GM18507 (cell line): ENCODE data around the gene AKAP5.

ENCODE experiments used
- DNase-seq: peaks from one replicate; pipeline ENCODE4 v3.0.0; 2011; ENCODE audit warnings: low read depth; ENCODE audit not compliant: insufficient read length; ENCODE audit errors: extremely low spot score
- FAIRE-seq: peaks from 2 replicates; lab custom pipeline; 2011; peaks lifted over from hg19 to GRCh38; lab: Jason Lieb, UNC

AKAP5 gene, protein sequence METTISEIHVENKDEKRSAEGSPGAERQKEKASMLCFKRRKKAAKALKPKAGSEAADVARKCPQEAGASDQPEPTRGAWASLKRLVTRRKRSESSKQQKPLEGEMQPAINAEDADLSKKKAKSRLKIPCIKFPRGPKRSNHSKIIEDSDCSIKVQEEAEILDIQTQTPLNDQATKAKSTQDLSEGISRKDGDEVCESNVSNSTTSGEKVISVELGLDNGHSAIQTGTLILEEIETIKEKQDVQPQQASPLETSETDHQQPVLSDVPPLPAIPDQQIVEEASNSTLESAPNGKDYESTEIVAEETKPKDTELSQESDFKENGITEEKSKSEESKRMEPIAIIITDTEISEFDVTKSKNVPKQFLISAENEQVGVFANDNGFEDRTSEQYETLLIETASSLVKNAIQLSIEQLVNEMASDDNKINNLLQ

DNA sequence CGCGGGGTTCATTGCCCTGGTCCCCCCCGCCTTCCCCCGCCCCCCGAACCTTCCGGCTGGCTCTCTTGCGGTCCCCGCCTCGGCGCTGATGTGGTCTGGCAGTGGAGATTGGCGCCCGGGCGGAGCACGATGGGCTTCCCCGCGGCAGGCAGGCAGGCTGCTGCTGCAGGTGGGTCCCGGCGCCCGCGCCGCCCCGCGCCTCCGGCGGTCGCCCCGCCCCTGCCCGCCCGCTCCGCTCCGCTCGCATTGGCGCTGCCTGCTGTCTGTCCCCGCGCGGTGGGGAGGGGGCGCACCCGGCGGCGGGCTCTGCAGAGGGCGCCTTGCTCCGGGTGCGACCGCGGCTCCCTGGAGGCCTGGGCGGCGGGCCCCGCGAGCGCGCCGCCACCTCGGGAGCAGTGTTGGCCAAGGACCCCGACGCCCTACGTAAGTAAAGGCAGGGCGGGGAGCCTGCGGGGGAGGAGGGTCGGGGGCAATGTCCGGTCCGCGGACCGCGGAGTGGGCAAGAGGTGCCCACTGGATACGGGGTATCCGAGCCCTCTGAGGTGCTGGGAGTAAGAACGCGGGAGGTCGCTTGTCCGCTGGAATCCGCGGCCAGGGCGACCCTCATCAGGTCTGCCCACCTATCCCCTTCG is at the start of gene AKAP5:
Gene AKAP5, plus strand, starts transcription at position 309 of the 632 bp plus-strand sequence. CDS start 2,896 bp downstream, outside the sequence.
- DNase-seq (peak; percentile 55), FAIRE-seq (peak; percentile 68)

DNA sequence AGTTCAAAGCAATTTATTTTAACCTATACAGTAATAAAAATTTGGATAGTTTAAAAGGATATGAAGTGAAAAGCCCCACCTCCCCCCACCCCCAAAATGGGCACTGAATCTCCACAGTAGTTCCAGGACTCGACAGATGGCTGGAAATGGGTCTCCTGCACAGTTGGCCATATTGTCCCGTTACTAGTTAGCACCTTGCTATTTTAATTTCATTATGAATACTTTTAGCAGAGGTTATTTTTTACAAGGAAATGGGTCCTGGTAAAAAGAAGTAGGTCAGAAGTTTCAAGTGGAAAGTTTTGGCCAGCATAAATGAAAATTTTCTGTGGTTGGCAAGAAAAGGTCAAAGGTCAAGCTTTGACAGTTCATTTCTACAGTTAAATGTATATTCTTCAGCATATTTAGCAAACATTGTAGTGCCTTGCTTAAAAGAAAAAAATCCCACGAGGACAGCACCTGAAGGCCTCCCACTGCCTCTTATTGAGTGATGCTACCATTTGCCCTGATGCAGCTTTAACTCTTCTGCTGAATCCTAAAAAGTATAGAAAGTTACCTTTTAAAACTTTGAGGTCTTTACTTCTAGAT is 48.9 kb upstream of the AKAP5 start:
- no peak for DNase-seq
- no peak for FAIRE-seq

DNA sequence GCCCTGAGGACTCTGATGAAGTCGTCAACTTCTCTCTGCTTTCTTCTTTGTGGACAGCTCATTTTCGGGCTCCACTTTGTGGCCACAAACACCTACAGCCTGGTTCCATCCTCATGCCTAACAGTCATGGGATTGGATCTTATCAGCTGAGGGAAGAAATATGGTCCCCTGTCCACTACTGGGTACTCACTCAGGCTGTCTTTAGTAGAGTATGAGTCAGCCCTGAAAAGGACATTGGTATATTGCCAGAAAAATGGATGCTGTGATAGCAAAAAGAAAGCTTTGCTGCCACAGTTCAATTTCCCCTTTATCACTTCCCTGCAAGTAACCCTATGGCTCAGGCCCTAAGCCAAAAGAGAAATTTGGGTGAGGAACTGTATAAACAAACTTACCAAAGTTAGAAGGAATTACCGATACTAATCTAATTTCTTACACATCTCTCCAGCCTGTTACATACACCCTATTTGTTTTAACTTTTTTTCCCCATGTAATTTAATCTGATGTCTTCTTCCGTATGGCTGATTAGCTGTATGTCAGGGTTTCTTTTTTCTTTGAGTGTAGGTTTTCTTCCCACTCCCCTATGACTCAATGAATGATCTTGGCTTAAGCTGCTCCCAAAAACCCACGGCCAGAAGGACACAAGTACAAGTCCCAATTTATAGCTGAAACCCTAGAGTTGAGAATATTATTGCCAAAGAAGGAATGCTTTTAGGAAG is 48.1 kb upstream of the AKAP5 start:
- FAIRE-seq (no peak), DNase-seq (no peak)

DNA sequence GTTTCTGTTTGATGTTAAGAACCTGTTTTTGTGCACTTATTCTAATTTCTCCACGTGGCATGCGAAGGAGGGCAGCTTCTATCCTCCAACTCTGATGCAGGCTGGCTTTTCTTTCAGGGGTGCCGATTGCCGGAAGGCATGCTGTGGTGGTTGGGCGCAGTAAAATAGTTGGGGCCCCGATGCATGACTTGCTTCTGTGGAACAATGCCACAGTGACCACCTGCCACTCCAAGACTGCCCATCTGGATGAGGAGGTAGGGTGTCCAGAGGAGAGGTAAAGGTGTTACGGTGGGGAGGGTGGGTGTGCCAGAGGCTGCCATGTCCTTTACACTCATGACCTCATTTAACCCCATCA is 47.6 kb upstream of the AKAP5 start:
- FAIRE-seq (no peak), DNase-seq (no peak)

DNA sequence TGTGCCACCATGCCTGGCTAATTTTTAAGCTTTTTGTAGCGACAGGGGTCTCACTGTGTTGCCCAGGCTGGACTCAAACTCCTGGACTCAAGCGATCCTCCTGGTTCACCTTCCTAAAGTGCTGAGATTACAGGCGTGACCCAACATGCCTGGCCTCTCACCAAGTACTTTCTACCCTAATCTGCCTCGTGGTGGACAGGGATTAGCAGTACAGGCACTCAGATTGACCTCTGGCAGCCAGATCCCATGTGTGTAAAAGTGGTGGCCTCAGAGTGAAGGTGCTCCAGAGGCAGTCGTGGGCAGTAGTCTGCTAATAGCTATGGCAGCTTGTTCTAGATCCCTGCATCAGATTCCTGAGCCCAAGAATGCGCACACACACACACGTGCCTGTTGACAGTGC is 46.3 kb upstream of the AKAP5 start:
- no peak for DNase-seq
- no peak for FAIRE-seq

DNA sequence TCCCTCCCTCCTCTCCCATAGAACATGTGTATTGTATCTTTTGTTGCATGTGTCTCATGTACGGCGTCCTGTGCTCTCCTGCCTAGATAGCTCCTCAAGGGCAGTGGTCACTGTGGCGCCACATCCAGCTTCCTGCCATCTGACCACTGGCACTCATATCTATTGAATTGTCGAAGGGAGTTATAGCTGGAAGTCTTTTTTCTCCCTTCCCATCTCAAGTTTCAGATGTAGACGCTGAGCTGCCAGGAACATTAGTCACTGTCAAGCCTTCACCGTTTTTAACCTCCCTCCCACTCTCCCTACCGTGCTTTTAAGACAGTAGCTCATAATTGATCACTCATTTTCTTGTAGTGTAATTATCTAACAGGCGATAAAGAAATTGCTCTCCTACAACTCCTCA is 44.1 kb upstream of the AKAP5 start:
- no peak for DNase-seq

DNA sequence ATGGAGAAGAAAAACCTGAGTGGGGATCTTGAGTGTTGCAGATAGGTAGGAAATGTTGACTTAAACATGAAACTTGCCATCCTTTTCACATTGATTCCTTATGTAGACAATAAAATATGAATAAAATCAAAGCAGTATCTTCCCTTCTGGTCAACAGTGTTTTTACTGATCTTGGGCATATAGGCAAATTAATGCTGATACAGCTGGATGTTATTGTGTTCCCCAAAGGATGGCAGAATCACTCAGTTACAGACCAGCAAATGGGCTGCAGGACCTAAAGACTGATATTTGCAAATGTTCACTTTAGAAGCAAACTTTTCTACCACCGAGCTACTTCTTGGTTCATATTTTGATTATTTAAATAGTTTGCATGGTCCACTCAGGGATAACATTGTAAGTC is 43.3 kb upstream of the AKAP5 start:
- FAIRE-seq, result no peak
- no peak for DNase-seq

More for the DNA sequence above, 44.1 kb upstream of the AKAP5 start:
- FAIRE-seq, result no peak

DNA sequence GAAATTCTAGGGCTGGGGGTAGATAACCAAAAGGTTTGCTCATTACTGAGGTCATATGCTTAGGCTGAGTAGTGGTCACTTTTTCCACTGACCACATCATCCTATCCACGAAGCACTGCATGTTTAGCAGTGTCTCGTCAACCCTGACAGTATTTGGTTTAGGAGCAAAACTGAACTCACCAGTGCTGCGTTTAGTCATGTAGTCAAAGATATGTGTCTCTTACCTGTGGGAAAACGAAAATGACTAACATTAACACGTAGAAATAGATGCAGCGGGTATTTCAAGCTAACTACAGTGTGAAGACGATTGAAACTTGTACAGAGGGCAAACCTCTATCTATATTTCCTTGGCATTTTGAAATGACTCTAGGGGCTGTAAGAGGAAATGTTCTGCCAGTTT is 42.5 kb upstream of the AKAP5 start:
- FAIRE-seq (peak; percentile 70), DNase-seq (no peak)

DNA sequence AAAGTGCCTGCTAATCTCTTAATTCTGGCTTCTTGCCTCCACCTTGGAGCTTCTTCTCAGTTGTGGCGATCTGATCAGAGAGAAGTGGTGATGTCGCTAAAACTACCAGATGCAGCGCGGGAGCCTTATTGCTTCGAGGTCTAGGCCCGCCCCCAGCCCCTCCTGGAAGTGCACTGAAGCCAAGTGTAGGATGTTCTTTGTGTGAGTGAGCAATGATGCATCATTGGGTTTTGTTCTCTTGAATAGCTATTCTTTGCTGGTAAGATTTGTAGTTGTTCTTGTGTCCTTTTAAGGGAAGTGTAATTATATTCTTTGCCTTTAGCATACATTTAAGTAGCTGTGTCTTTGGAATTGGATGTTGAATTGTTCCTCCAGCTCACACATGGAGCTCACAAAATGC is 41.3 kb upstream of the AKAP5 start:
- DNase-seq (no peak), FAIRE-seq (no peak)

DNA sequence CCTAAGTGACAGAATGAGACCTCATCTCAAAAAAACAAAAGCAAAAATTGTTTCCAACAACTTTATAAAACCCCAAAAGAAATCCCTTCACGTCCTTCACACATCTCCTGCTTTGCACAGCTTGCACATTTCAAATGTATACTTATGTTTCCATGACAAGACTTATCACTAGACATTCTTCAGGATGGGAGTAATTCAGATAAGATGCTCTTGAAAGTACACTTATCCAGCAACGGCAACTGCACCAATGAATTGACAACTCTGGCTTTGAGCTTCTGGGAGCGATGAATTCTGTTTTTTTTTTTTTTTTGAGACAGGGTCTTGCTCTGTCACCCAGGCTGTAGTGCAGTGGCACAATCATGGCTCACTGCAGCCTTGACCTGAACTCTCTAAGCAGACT is 30.8 kb upstream of the AKAP5 start:
- FAIRE-seq (no peak), DNase-seq (no peak)

DNA sequence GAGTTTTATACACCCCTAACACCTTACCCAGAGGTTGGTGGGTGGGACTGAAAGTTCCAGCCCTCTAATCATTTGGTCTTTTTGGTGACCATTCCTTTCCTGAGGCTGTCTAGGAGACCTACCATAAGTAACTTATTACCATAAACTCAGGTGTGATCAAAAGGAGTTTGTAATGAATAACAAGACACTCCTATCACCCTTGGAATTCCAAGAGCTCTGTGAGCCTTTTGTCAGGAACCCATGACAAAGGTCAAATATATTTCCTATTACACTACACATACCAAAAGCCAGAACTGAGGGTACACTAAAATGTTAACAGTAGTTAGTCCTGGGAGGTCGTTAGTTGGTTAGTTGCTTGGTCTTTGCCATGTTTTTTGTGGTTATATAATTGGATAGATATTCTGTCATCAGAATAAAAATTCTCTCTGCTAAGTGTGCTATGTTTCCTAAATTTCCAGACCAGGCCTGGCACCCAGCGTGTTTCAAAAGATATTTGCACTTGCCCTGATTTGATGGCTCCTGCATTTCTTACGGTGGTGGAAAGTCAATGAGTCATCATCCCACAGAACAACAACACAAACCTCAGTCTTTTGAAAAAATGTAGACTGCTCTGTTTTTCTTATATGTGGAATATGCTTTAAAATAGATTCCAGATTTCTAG is 27.0 kb upstream of the AKAP5 start:
- no peak for FAIRE-seq
- DNase-seq, result no peak

DNA sequence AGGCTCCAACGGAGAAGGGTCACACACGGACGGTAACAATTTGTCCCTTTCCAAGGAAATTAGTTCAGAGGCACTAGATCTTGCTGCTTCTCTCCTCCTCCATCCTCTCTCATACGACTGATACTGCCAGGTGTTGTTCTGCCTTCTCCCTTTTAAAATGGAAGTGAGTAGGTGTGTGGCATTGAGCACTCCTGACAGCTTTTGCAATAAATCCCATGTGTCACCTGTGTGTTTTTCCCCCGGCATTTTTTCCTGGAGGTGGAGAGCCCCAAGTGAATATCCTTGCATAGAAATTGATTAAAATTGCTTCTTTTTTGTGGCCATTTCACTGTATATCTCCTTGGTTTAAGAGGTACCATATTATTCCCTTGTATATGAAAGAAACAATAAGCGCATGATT is 26.2 kb upstream of the AKAP5 start:
- DNase-seq, result no peak
- no peak for FAIRE-seq

DNA sequence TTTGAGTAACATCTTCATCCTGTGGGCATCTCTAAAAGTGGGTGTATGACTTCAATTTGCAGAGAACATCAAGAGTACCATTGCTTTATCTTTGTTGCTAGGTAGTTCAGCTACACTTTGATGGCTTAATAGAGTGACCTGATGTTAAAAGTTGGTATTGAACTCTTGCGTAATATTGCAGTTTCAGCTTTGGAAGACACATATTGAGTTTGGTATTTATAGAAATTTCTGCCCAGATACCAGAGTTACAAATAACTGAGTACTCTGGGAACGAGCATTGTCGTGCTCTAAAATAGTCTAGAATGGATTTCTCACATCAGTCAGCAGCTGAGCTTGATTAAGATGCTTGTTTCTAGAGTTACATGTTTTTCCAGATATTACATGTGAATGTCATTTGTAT is 24.8 kb upstream of the AKAP5 start:
- DNase-seq (no peak), FAIRE-seq (no peak)

DNA sequence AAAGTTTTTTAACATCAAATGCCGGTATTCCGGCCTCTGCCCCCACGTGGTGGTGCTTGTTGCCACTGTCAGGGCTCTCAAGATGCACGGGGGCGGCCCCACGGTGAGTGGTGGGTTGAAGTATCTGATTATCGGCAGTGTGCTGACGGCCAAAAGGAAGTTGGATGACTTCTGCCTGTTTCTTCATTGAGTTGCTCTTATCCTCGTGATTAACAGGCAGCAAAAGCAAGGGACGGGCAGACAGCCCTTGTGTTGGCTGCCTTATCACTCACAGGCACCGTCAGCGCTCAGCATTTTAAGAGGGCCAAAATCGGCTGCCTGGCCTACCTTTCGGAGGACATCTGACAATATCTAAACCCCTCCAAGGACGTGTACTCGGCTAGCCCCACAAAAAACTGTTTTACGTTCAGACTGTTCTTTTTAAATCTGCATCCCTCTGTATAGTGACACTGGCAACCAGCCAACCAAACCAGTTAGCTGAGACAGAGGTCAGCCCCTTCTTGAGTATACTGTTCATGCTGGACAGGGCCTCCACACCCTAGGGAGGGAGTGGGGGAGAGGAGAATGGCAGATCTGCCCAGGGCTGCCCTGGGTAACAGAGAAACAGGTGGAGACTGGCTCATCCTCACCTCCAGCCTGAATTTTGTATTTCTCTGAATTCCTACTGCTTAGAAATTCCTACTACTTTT is 22.9 kb upstream of the AKAP5 start:
- DNase-seq (no peak), FAIRE-seq (no peak)

DNA sequence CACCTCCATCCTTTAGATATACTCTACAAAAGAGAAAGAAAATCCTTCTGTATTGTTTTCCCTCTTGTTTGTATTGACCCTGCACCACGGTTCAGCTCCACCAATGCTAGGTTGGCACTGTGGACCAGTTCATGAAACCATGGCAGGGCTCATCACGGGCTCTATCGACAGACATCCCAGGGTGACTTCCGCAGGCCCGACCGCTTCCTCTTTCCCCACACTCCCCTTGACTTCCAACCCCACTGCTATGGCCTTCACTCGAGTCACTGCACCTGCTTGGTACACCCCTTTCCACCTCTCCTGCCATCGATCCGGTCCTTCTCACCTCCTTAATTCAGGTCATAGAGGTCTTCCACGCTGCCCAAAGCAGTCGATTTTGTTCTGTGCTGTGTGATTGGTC is 21.2 kb upstream of the AKAP5 start:
- FAIRE-seq (no peak), DNase-seq (no peak)

DNA sequence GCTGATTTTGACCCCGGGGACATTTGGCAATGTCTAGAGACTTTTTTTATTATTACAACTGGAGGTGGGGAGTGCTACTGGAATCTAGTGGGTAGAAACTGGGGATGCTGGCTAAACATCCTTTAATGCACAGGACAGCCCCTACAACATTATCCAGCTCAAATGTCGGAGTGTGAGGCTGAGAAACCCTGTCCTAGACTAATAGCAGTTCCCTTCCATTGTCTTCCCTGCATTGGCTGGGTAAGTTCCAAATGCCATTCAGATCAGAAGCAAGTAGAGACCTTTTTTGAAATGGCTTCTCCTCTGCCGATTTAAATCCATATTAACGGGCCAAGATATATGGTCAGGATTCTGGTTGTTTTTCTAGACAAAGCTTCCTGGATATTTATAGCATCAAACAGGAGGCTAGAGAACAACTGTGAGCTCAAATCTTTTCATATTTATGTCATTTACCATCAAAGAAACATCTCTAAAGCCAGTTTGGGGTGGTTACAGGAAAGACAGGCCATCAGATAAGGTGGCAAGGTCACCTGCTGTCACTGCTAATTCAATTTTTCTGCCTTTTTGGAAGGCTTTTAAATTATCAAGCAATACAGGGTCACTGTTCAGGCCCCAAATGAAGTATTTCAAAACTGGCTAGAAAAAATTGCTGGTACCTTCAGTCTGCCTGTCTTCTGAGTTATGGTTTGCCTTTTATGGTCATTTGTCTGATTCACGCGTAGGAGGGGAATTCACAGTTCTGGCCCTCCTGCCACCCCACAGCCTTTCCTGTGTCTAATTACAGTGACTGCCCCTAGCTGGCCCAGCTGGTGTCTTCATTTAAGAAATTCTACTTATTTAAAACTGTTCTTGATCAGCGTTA is 20.1 kb upstream of the AKAP5 start:
- peak; percentile 64 for DNase-seq
- peak; percentile 99 for FAIRE-seq

DNA sequence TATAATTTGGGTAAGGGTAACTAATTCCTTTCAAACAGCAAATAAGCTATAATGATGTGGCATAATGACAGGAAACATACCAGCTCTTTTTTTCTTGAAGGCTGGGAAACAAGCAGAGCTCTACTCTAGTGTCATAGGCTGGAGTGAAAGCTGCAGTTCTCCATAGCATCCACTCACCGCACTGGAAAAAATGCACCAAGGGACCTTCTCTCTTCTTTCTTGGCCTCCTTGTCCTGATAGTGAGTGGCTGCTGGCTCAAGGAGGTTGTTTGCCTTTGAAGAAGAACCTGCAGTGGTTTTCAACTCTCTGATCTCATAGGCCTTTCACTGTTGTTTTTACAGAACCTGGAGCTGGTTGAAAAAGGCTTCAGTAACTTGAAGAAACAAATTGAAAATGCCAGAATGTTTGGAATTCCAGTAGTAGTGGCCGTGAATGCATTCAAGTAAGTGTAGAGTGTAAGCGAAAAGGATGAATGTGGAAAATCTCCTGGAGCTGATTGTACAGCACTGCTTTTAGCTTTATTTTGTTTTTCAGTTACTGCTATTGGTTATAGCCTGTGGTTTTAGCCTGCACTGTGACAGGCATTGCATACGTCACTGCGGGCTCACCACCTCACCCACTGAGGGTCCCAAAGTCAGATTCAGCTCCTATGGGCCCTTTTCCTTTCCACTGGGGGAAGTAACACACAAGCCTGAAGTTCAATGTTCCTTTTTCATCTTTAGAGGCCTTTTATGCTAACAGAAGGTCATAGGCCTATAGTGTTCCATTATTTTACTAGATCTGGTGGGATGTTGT is 17.2 kb upstream of the AKAP5 start:
- no peak for FAIRE-seq

DNA sequence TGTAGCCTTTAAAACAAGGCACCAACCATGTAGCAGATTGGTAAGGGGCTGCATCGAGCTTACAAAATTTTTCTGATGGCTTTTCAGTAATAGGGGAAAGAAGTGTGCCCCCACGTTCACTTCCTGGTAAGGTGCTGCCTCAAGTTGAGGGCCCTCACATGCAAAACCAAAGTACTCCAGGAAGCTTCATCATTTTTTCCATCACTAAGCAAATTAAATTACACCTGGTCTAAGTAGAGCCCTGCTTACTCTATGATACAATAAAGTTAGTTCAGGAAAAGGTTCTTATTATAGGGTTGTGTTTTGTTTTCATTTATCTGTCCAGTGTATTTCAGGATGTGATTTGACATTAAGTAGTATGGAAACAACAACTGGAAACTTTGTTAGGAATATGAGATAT is 15.0 kb upstream of the AKAP5 start:
- FAIRE-seq (no peak), DNase-seq (no peak)

More for the DNA sequence above, 17.2 kb upstream of the AKAP5 start:
- no peak for DNase-seq
